HG02798 (cell line): ENCODE results near the gene B4GALNT3.
A peak's percentile ranks its signal among the peaks of the same experiment; 100 is the strongest.
"Not testable (repeated sequence)": the region's sequence is repeated elsewhere in the genome, so short reads cannot be mapped to it uniquely, and the experiment has no call there.

Source experiments
- ATAC-seq: cut with Tn5 transposase; IDR thresholded peaks from one replicate; pipeline ENCODE4 v1.9.1; 2021; ENCODE audit warnings: mild to moderate bottlenecking; ENCODE audit not compliant: unreplicated experiment, poor library complexity

The B4GALNT3 gene

GRCh38 chr12:570921-571794 lies 111.4 kb downstream of the B4GALNT3 start:
- ATAC-seq, result no peak

DNA sequence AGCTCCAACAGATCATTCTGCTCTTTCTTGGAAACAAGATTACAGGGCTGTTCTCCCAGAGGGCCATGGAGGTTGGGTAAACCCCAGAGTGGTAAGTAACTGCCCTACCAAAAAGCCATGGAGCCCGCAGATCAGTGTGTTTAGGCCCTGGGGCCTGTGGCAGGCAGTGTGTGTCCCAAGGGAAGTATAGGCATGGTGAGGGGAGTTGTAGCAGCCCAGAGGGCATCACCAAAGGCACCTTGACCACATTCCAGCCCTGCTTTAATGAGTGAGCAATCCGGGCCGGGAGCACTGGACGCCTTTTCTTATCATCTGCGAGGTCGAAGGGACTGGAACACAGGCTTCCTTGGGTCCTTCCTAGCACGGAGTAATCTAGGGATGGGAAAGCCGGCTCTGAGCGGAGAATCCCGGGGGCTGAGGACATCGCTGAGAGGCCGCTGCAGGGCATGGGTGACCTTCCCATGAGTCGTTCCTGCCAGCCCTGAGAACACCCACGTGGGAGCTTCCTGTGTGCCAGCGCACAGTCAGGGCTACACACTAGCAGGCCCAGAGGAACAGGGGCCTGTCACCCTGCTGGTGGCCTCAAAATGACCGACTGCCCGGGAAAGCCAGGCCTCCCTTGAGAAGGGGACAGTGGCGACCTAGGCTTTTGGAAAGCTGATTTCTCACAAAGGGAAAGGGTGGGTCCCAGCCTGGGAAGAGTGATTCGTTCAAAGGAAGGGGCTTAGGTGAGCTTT lies 112.2 kb downstream of the B4GALNT3 start:
- no peak for ATAC-seq

GRCh38 chr12:572532-572899 lies 112.8 kb downstream of the B4GALNT3 start:
- ATAC-seq, result no peak

- no peak for ATAC-seq
Measured at GRCh38 chr12:573232-573631, 113.5 kb downstream of the B4GALNT3 start.

DNA sequence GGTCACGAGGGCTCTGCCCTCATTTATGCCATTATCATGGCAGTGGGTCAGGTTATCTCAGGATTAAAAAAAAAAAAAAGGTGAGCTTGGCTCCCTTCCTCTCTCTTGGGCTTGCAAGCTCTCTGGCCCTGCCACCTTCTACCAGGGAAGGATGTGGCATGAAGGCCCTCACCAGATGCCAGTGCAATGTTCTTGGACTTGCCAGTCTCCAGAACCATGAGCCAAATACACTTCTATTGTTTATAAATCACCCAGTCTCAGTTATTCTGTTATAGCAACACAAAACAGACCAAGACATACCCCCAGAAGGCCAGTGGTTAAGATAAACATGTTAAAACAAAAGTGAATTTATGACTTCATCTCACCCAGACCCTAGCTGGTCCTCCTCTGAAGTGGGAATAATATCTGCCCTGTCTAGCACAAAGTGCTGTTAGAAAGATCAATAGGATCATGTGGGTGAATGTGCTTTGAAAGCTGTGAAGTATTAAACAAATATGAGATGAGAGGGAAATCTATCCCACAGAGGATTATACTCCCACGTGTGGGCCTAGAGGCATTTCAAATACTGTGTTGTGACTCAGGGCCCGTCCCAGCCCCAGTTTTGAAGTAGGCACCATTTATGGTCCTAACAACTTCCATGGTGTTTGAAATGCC lies 114.9 kb downstream of the B4GALNT3 start:
- no peak for ATAC-seq

DNA sequence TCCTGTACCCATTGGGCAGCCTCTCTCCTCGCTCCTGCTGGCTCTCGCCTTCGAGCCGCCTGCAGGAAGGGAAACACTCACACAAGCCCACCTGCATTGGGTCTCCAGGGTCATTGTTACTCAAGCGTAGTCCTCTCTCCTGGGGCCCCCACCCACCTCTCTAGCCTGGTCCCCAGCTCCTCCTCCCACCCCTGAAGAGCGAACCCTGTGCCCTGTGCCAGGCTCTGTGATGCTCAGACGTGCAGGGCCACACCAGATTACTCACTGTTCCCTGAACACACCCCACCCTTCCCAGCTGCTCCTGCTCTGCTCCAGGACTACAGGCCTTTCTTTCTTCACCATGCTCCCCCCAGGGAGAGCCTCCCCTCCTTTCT lies 115.4 kb downstream of the B4GALNT3 start:
- no peak for ATAC-seq

DNA sequence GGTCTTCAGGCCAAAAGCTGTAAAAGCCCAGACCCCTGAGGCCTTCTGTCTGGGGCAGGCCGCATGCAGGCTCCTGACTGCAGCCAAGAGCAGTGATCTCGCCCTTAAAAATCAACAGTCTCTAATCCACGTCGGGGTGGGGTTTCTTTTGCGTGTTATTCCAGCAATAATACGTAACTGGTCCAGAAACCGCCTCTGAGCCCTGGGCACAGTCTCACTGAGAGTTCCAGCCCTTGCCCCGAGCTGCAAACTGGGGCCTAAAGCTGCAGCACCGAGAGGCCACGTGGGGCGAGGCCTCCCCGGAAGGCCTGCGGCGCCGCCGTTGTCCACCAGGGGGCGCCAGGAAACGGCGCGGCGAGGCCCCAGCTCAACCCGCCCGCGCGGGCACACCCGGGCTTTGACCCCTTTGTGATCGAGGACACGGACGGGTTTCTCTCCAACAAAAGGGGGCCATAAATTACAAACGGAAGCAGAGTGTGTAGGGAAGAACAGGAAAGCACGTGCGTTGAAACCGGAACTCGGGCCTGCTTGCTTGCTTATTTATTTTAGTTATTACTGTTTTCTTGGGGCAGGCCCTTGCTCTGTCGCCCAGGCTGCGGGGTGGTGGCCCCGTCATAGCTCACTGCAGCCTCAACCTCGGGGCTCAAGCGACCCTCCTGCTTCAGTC lies 116.3 kb downstream of the B4GALNT3 start:
- peak; percentile 74 for ATAC-seq

GRCh38 chr12:576615-577110 lies 116.9 kb downstream of the B4GALNT3 start:
- no peak for ATAC-seq

DNA sequence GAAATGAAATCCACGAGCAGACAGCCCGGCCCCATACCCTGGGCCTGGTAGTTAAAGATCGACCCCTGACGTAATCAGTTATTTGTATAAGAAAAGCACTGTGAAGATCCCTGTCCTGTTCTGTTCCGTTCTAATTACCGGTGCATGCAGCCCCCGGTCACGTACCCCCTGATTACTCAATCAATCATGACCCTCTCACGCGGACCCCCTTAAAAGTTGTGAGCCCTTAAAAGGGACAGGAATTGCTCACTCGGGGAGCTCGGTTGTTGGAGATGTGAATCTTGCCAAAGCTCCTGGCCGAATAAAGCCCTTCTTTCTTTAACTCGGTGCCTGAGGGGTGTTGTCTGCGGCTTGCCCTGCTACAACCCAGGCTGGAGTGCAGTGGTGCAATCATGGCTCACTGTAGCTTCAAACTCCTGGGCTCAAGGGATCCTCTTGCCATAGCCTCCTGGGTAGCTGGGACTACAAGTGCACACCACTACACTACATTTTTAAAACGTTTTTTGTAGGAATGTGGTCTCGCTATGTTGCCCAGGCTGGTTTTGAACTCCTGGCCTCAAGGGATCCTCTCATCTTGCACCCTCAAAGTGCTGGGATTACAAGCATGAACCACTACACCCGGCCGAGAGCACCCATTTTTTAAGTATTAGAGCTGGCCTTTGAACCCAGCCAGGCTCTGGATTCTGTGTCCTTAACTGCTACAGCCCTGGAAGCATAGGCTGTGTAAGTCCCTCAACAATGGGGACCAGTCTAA lies 118.4 kb downstream of the B4GALNT3 start:
- ATAC-seq, result not testable (repeated sequence)

DNA sequence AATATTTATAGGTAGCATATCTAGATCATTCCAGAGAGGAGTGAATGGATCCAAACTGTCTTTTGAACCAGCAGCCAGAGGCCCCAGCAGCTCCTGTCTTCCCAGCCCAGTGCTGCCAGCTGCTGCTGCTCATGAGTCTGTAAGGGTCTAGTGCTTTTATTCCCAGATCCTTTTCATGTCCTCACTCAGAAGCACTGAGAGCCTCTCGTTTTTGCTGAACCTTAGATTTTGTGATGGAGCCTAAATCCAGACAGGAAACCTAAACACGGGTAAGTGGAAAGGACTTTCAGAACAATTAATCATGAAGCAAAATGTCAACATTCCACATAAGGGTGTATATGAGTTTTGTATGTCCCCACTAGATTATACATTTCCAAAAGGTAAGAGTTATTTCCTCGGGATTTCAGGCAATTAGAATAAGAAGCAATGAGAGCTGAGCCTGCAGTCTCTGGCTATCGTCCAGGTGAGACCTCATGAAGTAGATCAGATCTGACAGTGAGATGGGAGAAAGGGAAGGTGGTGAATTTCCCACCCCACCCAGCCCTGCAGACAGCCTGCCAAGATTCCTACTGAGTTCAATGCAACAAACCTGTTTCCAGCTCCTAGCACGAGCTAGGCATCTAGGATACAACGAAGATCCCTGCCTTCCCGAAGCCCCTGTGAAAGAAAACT lies 119.1 kb downstream of the B4GALNT3 start:
- ATAC-seq, result no peak

DNA sequence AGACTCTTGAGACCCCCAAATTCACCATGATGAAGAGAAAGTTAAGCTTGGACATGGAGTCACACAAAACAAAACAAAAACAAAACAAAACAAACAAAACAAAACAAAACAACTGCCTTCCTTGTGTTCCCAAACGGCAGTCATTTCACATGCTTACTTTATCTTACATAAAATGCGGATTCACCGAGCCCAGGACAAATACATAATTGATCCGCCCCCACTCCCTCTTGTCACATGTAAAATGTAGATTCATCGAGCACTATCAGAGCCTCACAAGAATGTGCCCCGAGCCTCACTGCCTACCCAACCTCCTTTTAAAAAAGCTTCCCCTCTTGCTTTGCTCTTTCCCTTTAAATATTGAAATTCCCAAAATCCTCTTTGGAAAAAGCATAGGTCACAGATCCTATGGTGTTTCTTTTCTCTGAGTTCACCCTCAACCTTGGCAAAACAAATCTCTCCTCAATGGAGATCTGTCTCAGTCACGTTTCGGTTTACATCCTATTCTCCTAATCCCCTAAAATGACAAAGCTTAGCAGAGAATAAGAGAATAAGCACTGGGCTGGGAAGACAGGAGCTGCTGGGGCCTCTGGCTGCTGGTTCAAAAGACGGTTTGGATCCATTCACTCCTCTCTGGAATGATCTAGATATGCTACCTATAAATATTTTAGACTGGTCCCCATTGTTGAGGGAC lies 119.8 kb downstream of the B4GALNT3 start:
- ATAC-seq, result no peak

DNA sequence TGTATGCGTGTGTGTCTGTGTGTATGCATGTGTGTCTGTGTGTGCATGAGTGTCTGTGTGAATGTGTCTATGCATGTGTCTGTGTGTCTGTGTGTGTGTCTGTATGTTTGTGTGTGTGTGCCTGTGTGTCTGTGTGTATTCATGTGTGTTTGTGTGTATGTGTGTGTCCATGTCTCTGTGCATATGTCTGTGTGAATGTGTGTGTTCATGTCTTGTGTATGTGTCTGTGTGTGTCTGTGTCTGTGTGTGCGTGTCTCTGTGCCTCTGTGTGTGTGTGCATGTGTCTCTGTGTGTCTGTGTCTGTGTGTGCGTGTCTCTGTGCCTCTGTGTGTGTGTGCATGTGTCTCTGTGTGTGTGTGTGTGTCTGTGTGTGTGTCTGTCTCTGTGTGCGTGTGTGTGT lies 121.1 kb downstream of the B4GALNT3 start:
- no peak for ATAC-seq

GRCh38 chr12:581321-581720 lies 121.6 kb downstream of the B4GALNT3 start:
- ATAC-seq, result no peak

DNA sequence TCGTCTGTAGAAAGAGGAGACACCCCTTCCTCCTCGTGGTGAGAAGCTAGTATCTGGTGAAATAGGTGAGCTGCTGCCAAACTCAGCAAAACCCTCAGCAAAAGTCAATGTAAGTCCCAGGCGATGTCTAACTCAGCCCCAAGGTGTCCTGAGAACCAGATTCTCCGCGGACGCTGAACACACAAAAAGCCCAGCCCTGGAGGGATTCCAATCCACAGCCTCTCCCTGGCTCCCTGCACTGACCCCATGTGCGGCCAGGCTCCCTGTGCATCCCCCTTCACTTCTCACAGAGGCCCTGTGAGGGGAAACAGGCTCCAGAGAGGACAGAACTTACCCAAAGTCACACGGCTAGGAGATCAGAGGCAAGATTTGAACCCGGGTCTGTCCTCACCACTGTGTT lies 122.0 kb downstream of the B4GALNT3 start:
- no peak for ATAC-seq

GRCh38 chr12:583251-583869 lies 123.6 kb downstream of the B4GALNT3 start:
- ATAC-seq, result no peak

DNA sequence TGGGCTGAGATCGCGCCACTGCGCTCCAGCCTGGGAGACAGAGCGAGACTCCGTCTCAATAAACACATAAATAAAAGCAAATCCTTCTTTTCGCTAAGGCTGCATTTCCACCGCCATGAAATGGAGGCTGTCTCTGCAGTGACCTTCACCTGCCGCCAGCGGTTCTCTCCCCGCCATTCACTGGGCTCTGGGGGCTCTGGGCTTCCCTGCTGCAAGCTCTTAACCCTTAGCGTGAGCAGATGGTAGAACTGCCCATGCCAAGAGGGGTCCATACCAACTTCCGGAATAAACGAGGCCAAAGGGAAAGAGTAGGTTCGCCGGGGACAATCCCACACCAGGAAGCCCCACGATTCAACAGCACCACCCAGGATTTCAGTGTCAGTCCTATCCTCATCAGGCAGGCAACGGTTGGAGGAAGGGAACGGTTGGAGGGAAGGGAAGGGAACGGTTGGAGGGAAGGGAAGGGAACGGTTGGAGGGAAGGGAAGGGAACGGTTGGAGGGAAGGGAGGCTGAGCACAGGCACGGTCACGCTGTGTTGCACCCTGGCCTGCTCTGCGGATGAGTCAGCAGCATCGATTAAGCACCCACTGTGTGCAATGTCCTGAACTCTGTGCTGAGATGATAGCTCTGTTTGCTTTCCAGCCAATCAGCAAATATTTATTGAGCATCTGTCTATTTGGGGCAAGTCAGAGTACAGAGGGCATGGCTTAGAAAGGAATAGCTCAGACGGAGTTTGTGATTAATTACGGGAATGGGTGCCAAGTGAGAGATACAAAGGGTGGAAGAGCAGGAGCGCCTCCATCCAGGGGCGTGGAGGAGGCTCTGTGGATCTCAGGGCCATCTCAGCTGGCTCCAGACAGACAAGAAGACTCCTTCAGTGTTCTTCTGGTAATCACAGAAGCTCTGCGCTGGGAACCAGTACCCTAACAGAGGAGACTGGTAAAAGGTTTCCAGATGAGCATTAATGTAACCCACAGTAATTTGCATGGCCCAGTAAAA lies 125.6 kb downstream of the B4GALNT3 start:
- ATAC-seq, result no peak
